ENCODE measurements around the gene KHDC4. TPM values are rescaled to one million over a fixed set of nuclear protein-coding genes. Genes with fewer than 3 reads are reported as not detected.

KHDC4 gene
- total and polyA plus RNA-seq, 4 donors: 8.4 to 32.6 (median 14.8) TPM

GRCh38 chr1:155911156-155912055 lies 22.8 kb downstream of the KHDC4 start, which contains the start of gene RIT1 (continued):
- TF ChIP-seq, protein P1, sequence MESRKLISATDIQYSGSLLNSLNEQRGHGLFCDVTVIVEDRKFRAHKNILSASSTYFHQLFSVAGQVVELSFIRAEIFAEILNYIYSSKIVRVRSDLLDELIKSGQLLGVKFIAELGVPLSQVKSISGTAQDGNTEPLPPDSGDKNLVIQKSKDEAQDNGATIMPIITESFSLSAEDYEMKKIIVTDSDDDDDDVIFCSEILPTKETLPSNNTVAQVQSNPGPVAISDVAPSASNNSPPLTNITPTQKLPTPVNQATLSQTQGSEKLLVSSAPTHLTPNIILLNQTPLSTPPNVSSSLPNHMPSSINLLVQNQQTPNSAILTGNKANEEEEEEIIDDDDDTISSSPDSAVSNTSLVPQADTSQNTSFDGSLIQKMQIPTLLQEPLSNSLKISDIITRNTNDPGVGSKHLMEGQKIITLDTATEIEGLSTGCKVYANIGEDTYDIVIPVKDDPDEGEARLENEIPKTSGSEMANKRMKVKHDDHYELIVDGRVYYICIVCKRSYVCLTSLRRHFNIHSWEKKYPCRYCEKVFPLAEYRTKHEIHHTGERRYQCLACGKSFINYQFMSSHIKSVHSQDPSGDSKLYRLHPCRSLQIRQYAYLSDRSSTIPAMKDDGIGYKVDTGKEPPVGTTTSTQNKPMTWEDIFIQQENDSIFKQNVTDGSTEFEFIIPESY (IDR thresholded peaks at IDR 0.05): no peak
- TF ChIP-seq FOXA1 (IDR thresholded peaks at IDR 0.05) (no peak), RXRA (IDR thresholded peaks at IDR 0.05) (peak; percentile 6 to 20), FOXA2 (IDR thresholded peaks at IDR 0.05) (no peak), HNF4G (IDR thresholded peaks at IDR 0.05) (no peak)

DNA sequence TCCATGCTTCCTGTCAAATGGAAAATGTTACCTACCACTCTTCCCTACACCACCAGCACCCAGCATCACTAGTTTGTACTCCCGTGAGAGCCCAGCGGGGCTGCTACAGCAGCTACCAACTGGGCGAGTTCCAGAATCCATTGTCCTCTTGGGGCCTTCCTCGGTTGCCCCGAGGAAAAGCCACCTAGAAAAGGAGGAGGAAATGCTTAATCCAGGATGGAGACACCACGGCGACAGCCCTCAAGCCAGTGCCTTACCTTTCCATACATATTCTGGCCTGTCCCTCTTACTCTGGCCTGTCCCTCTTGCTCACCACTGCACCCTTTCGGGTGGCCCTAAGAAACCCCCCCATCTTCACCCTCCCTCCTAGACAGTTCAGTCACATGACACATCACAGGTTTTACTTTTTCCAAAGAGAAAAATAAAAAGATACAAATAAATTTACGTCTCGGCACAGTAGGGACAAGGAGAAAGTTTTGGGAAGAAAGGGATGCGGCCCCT lies 23.5 kb downstream of the KHDC4 start:
- H3K36me3 ChIP-seq (ENCODE audit: control insufficient read depth in 4 of 4, insufficient read depth in 3 of 4, low read depth in 1 of 4, low read length in 3 of 4): peaks cover 7 to 44% (median 31%) of the 10 kb centered on the region in 4 donors
- H3K9me3 ChIP-seq (ENCODE audit: control insufficient read depth in 4 of 4, low read length in 3 of 4): no peaks in the 10 kb centered on the region
- peaks cover 0 to 11% (median 10%) of the 10 kb centered on the region in 4 donors for H3K4me1 ChIP-seq (ENCODE audit: control insufficient read depth in 4 of 4, insufficient read depth in 4 of 4, low read length in 3 of 4)
- peak; percentile 38 for DNase-seq (ENCODE audit: low spot score)
- 7% methylated on average over 11 of the region's 11 CpGs for WGBS
- H3K27ac ChIP-seq (ENCODE audit: low read depth in 1 of 2, low read length in 2 of 2): peak overlapping the region; percentile 76 to 78
- H3K4me3 ChIP-seq (ENCODE audit: low read depth in 1 of 3, low read length in 3 of 3): peak overlapping the region; percentile 84 to 97 (median 88)
- H3K9ac ChIP-seq (ENCODE audit: low read depth in 1 of 2, low read length in 2 of 2): peak overlapping the region; percentile 30 to 72
- no peaks in the 10 kb centered on the region for H3K27me3 ChIP-seq (ENCODE audit: control insufficient read depth in 4 of 4, insufficient read depth in 4 of 4, low read length in 3 of 4)
- TF ChIP-seq RAD21 (IDR thresholded peaks at IDR 0.05): no peak
- no peak for TF ChIP-seq GABPA (IDR thresholded peaks at IDR 0.05 in 1 of 2, conservative IDR thresholded peaks at IDR 0.05 in 1 of 2)
- TF ChIP-seq JUND (IDR thresholded peaks at IDR 0.05): no peak
- no peak for TF ChIP-seq YY1 (IDR thresholded peaks at IDR 0.05)

- Histone ChIP-seq H3K4me3 (ENCODE audit: low read depth in 1 of 3, low read length in 3 of 3) (no peak overlapping the region), H3K27ac (ENCODE audit: low read depth in 1 of 2, low read length in 2 of 2) (peak overlapping the region; percentile 76 to 78), H3K9ac (ENCODE audit: low read depth in 1 of 2, low read length in 2 of 2) (no peak overlapping the region), H3K36me3 (ENCODE audit: control insufficient read depth in 4 of 4, insufficient read depth in 3 of 4, low read depth in 1 of 4, low read length in 3 of 4) (peaks cover 9 to 39% (median 27%) of the 10 kb centered on the region in 4 donors), H3K9me3 (ENCODE audit: control insufficient read depth in 4 of 4, low read length in 3 of 4) (no peaks in the 10 kb centered on the region), H3K27me3 (ENCODE audit: control insufficient read depth in 4 of 4, insufficient read depth in 4 of 4, low read length in 3 of 4) (no peaks in the 10 kb centered on the region), H3K4me1 (ENCODE audit: control insufficient read depth in 4 of 4, insufficient read depth in 4 of 4, low read length in 3 of 4) (peaks cover 0 to 11% (median 10%) of the 10 kb centered on the region in 4 donors)
- TF ChIP-seq CTCF (IDR thresholded peaks at IDR 0.05; ENCODE audit: low read depth, low read length, missing input control) (no peak), EGR1 (IDR thresholded peaks at IDR 0.05; ENCODE audit: low read depth in 2 of 2) (no peak), GABPA (IDR thresholded peaks at IDR 0.05 in 1 of 2, conservative IDR thresholded peaks at IDR 0.05 in 1 of 2) (no peak), NR2F2 (IDR thresholded peaks at IDR 0.05) (no peak)
- WGBS: 78% methylated on average over 4 of the region's 4 CpGs
- no peak for DNase-seq (ENCODE audit: low spot score)
Measured at GRCh38 chr1:155909894-155910293, 24.3 kb downstream of the KHDC4 start.
